Fibroblast of mammary gland (primary cell): ENCODE results near the gene MED29.

Source experiments
- DNase-seq: peaks from one replicate; pipeline ENCODE4 v3.0.0-alpha.2; 2010; ENCODE audit warnings: low read depth
- H3K4me3 ChIP-seq: 2 replicates; pipeline ENCODE4 v1.5.1; 2011; ENCODE audit warnings: low read depth, mild to moderate bottlenecking, low read length, moderate library complexity; ENCODE audit not compliant: control insufficient read depth
- CTCF ChIP-seq: conservative IDR thresholded peaks from 2 replicates; pipeline ENCODE4 v1.5.1; 2011; ENCODE audit warnings: low read depth, low read length, inconsistent platforms; ENCODE audit not compliant: control insufficient read depth, insufficient read depth

The MED29 gene

GRCh38 chr19:39448271-39448670, 57.1 kb downstream of the MED29 start:
- no peak overlapping the region for H3K4me3 ChIP-seq
- peak; percentile 30 for DNase-seq
- TF ChIP-seq CTCF, result no peak

GRCh38 chr19:39449116-39449797, 58.1 kb downstream of the MED29 start:
- TF ChIP-seq CTCF, result no peak
- no peak overlapping the region for H3K4me3 ChIP-seq
- no peak for DNase-seq
